ENCODE results near the gene ATRN. TPM values are rescaled to one million over a fixed set of nuclear protein-coding genes. Genes with fewer than 3 reads are reported as not detected.

Gene ATRN
- total RNA-seq, 6 donors from 2014 or later = 13.6 to 39.5 (median 27.0) TPM

DNA sequence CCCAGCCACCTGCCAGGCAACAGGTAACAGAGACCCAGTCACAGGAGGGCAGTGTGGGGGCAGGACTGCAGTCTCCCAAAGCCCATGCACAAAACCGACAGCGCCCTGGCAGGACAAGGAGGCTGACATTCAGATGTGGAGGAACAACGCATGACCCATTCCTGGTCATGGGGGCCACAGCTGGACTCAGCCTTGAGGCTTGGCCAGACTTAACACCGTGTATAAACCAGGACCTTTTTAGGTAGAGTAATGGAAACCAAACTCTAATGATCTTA, 184.2 kb downstream of the ATRN start:
- ATAC-seq (ENCODE audit: low FRiP score in 2 of 2) (no peak), DNase-seq (no peak)
- Histone ChIP-seq H3K27me3 (peaks cover 0 to 3% (median 2%) of the 10 kb centered on the region in 4 donors), H3K27ac (no peak overlapping the region), H3K36me3 (peaks cover 0 to 6% (median 0%) of the 10 kb centered on the region in 4 donors), H3K4me3 (no peak overlapping the region), H3K4me1 (peaks cover 0 to 1% (median 0%) of the 10 kb centered on the region in 4 donors), H3K9me3 (no peaks in the 10 kb centered on the region)
- WGBS, 2 donors = 71 to 80% methylated on average over 4 of the region's 4 CpGs
- TF ChIP-seq POLR2AphosphoS5 (IDR thresholded peaks at IDR 0.05) = no peak
- TF ChIP-seq EP300 (IDR thresholded peaks at IDR 0.05) = no peak
- TF ChIP-seq, protein P1, sequence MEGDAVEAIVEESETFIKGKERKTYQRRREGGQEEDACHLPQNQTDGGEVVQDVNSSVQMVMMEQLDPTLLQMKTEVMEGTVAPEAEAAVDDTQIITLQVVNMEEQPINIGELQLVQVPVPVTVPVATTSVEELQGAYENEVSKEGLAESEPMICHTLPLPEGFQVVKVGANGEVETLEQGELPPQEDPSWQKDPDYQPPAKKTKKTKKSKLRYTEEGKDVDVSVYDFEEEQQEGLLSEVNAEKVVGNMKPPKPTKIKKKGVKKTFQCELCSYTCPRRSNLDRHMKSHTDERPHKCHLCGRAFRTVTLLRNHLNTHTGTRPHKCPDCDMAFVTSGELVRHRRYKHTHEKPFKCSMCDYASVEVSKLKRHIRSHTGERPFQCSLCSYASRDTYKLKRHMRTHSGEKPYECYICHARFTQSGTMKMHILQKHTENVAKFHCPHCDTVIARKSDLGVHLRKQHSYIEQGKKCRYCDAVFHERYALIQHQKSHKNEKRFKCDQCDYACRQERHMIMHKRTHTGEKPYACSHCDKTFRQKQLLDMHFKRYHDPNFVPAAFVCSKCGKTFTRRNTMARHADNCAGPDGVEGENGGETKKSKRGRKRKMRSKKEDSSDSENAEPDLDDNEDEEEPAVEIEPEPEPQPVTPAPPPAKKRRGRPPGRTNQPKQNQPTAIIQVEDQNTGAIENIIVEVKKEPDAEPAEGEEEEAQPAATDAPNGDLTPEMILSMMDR (IDR thresholded peaks at IDR 0.05) = no peak
- TF ChIP-seq POLR2A (IDR thresholded peaks at IDR 0.05) = no peak

DNA sequence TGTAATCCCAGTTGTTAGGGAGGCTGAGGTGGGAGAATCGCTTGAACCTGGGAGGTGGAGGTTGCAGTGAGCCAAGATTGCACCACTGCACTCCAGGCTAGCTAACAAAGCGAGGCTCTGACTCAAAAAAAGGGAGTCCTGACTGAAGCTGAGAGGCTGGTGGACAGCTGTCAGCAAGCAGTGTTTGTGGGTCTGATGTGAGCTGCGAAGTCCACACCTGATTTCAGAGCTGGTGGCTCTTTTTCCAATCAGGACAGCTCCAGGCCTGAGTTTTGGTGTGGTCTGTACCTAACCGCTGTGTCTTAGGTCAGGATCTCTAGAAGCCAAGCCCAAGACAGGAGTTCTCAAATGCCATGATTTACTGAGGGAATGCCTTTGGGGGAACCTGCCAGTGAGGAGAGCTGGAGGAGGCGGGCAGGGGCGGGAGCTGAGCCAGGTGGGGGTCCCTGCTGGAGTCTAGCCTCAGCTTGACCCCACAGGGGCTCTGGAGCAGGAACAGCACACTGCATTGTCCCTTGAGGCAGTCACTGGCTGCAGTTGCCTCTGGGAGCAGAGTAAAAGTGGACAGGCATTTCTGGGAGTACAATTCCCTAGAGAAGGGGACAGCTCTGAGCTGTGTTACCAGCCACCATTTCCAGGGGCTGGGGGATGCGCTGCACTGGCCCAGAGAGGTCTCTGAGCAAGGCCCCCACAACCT, 187.3 kb downstream of the ATRN start:
- H3K4me1 ChIP-seq = peaks cover 0 to 14% (median 5%) of the 10 kb centered on the region in 4 donors
- ATAC-seq (ENCODE audit: low FRiP score in 2 of 2) = no peak
- no peaks in the 10 kb centered on the region for H3K9me3 ChIP-seq
- TF ChIP-seq, protein P1 (IDR thresholded peaks at IDR 0.05) = no peak
- TF ChIP-seq POLR2A (IDR thresholded peaks at IDR 0.05) (no peak), EP300 (IDR thresholded peaks at IDR 0.05) (no peak), POLR2AphosphoS5 (IDR thresholded peaks at IDR 0.05) (no peak)
- H3K27me3 ChIP-seq = peaks cover 0 to 26% (median 15%) of the 10 kb centered on the region in 4 donors
- no peak overlapping the region for H3K27ac ChIP-seq
- DNase-seq = no peak
- no peaks in the 10 kb centered on the region for H3K36me3 ChIP-seq
- WGBS, 2 donors = 77 to 95% methylated on average over 6 to 7 of the region's 7 CpGs
- H3K4me3 ChIP-seq = no peak overlapping the region

DNA sequence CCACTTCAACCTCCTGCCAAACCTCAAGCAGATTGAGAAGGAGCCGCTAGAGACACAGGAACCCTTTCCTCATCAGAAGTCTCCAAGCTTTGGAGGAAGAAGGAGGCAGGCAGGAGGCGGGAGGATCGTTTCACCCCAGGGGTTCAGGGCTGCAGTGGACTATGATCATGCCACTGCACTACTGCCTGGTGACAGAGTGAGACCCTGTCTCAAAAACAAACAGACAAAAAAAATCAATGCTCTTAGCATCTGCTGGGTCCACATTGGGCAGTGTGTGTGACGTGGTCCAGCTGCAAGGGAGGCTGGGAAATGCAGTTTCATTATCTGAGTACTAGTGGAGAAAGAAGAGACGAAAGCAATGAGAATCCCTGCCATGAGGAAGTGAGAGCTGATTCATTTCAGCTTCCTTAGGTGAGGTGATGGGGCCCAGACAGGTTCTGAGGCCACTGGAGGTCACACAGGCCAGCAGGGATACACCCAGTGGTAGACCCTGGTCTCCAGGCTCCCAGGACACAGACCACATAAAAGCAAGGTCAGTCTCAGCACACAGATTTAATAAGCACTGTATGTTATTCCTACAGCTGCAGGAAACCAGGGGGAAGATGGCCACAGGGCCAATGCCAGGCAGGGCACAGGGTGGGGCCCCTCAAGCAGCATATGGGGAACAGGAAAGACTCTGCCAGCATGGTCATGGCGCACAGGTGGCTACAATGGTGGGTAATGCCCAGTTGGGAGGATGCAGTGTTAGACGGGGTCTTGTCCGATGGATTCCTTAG, 188.1 kb downstream of the ATRN start:
- Histone ChIP-seq H3K4me1 (peaks cover 0 to 14% (median 5%) of the 10 kb centered on the region in 4 donors), H3K27ac (no peak overlapping the region), H3K9me3 (no peaks in the 10 kb centered on the region), H3K4me3 (no peak overlapping the region), H3K27me3 (peaks cover 0 to 26% (median 15%) of the 10 kb centered on the region in 4 donors), H3K36me3 (no peaks in the 10 kb centered on the region)
- TF ChIP-seq POLR2A (IDR thresholded peaks at IDR 0.05) = no peak
- no peak for TF ChIP-seq POLR2AphosphoS5 (IDR thresholded peaks at IDR 0.05)
- no peak for TF ChIP-seq EP300 (IDR thresholded peaks at IDR 0.05)
- TF ChIP-seq, protein P1 (IDR thresholded peaks at IDR 0.05) = no peak
- DNase-seq (peak in 1 of 2 donors; percentile 6), ATAC-seq (ENCODE audit: low FRiP score in 2 of 2) (no peak)
- WGBS, 2 donors = 49 to 61% methylated on average over 7 to 8 of the region's 8 CpGs

DNA sequence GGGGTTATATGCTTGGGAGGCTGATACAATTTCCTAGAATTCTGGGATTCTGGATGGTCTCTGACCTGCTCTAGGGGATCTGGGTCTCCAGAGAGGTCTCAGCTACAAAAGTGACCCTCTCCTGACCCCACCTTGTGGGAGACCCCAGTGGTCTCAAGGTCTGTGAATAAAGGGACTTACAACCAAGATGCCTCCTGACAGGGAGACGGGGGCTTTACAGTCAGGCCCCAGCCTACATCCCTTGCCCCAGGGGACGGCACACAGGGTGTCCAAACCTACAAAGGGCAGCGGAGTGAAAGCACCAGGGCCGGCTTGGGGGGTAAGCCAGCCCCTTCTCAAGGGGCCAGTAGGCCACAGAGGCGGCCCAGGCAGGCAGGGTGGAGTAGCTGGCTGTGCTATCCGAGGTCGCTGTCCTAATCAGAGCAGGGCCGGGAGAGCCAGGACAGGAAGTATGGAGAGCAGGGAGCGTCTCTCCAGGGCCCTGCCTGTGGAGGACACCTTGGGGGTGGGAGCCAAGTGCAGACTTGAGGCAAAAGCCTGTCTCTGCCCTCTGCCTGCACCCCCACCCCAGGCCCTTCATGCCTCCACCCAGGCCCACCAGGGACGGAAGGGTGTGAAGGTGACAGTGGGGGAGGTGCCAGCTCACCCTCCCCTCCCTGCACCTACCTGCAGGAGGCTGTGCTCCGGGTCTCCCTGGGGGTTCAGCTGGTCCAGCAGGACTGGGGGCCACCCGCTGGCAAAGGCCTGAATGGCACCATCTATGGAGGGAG, 188.9 kb downstream of the ATRN start:
- TF ChIP-seq, protein P1 (IDR thresholded peaks at IDR 0.05) = no peak
- TF ChIP-seq POLR2AphosphoS5 (IDR thresholded peaks at IDR 0.05) (no peak), EP300 (IDR thresholded peaks at IDR 0.05) (no peak), POLR2A (IDR thresholded peaks at IDR 0.05) (no peak)
- Histone ChIP-seq H3K4me1 (peaks cover 0 to 14% (median 5%) of the 10 kb centered on the region in 4 donors), H3K27me3 (peaks cover 0 to 26% (median 15%) of the 10 kb centered on the region in 4 donors), H3K36me3 (no peaks in the 10 kb centered on the region), H3K27ac (no peak overlapping the region), H3K9me3 (no peaks in the 10 kb centered on the region), H3K4me3 (no peak overlapping the region)
- ATAC-seq (ENCODE audit: low FRiP score in 2 of 2) (no peak), DNase-seq (peak in 1 of 2 donors; percentile 10)
- WGBS, 2 donors = 63 to 64% methylated on average over 10 to 12 of the region's 12 CpGs
